Ascending aorta (tissue), 2 donors: Measurements from ENCODE around the gene TMSB15C. TPM values are rescaled to one million over a fixed set of nuclear protein-coding genes. Genes with fewer than 3 reads are reported as not detected.

ENCODE experiments used
- DNase-seq, 2 donors: peaks; one replicate each; pipeline ENCODE4 v3.0.0-alpha.2; 2019; ENCODE audit warnings: low spot score in 2 of 2
- H3K27ac ChIP-seq, 2 donors: fragments of 200-600 bp; sonication (generic); one replicate each; pipeline ENCODE4 v1.5.1; 2016 to 2017; ENCODE audit warnings: mild to moderate bottlenecking in 1 of 2
- H3K27me3 ChIP-seq: fragments of 200-600 bp; sonication (generic); one replicate; pipeline ENCODE4 v1.5.1; 2017
- H3K36me3 ChIP-seq, 2 donors: fragments of 200-600 bp; sonication (generic); one replicate each; pipeline ENCODE4 v1.5.1; 2016
- H3K4me1 ChIP-seq, 2 donors: fragments of 200-600 bp; sonication (generic); one replicate each; pipeline ENCODE4 v1.5.1; 2016 to 2017; ENCODE audit warnings: mild to moderate bottlenecking in 1 of 2
- H3K4me3 ChIP-seq, 2 donors: fragments of 200-600 bp; sonication (generic); one replicate each; pipeline ENCODE4 v1.5.1; 2016 to 2017; ENCODE audit warnings: mild to moderate bottlenecking in 1 of 2
- H3K9me3 ChIP-seq, 2 donors: fragments of 200-600 bp; sonication (generic); one replicate each; pipeline ENCODE4 v1.5.1; 2016
- CTCF ChIP-seq, 3 experiments: fragments of 200-600 bp in 2 of 3; fragments of 450-650 bp in 1 of 3; sonication (generic) in 2 of 3; IDR thresholded peaks; one replicate each; pipeline ENCODE4 v1.5.1; 2016 to 2019; ENCODE audit warnings: antibody characterized with exemption in 3 of 3, mild to moderate bottlenecking in 1 of 3, moderate library complexity in 1 of 3
- intact Hi-C: fragments of 100-400 bp; cut with DNase I; formaldehyde crosslinking; loops from one replicate; pipeline ENCODE4 v1.15.1; 2023
- total RNA-seq: library from RNA; depleted of rRNA; stranded (reverse); fragments of >200 nt; gene quantifications from one replicate; pipeline ENCODE4 v1.1.0, GENCODE V29; 2016

The TMSB15C gene
- total RNA-seq, 1 donor from 2014 or later: 0.11 TPM

- H3K27ac ChIP-seq: no peak overlapping the region
- no peaks in the 10 kb centered on the region for H3K36me3 ChIP-seq
- DNase-seq: no peak
- H3K27me3 ChIP-seq: no peaks in the 10 kb centered on the region
- intact Hi-C loops: no loop called here
- no peak for TF ChIP-seq CTCF (IDR thresholded peaks at IDR 0.05)
- no peak overlapping the region for H3K4me3 ChIP-seq
- no peaks in the 10 kb centered on the region for H3K9me3 ChIP-seq
- H3K4me1 ChIP-seq: no peaks in the 10 kb centered on the region
Observed at GRCh38 chrX:104108955-104109354, 32.9 kb upstream of the TMSB15C start.

GRCh38 chrX:104105330-104106262 is 29.6 kb upstream of the TMSB15C start:
- intact Hi-C loops: no loop called here
- no peaks in the 10 kb centered on the region for H3K9me3 ChIP-seq
- no peak for TF ChIP-seq CTCF (IDR thresholded peaks at IDR 0.05)
- no peak for DNase-seq
- H3K4me1 ChIP-seq: no peaks in the 10 kb centered on the region
- no peaks in the 10 kb centered on the region for H3K36me3 ChIP-seq
- no peaks in the 10 kb centered on the region for H3K27me3 ChIP-seq
- H3K27ac ChIP-seq: no peak overlapping the region
- H3K4me3 ChIP-seq: no peak overlapping the region

- Histone ChIP-seq H3K4me3 (no peak overlapping the region), H3K27me3 (no peaks in the 10 kb centered on the region), H3K9me3 (no peaks in the 10 kb centered on the region), H3K4me1 (no peaks in the 10 kb centered on the region), H3K36me3 (no peaks in the 10 kb centered on the region), H3K27ac (no peak overlapping the region)
- intact Hi-C loops: no loop called here
- DNase-seq: no peak
- TF ChIP-seq CTCF (IDR thresholded peaks at IDR 0.05): no peak
Observed at GRCh38 chrX:104104676-104105075, 28.6 kb upstream of the TMSB15C start.

- Histone ChIP-seq H3K9me3 (no peaks in the 10 kb centered on the region), H3K4me3 (no peak overlapping the region), H3K36me3 (no peaks in the 10 kb centered on the region), H3K27ac (no peak overlapping the region), H3K27me3 (no peaks in the 10 kb centered on the region), H3K4me1 (no peaks in the 10 kb centered on the region)
- DNase-seq: no peak
- intact Hi-C loops: loop anchor here (2.0 kb wide), 1 partner anchor 14 kb away; the partner anchor contains the start of gene ZCCHC18
- no peak for TF ChIP-seq CTCF (IDR thresholded peaks at IDR 0.05)
Observed at GRCh38 chrX:104098919-104099318, 22.9 kb upstream of the TMSB15C start.

- Histone ChIP-seq H3K4me1 (no peaks in the 10 kb centered on the region), H3K27me3 (no peaks in the 10 kb centered on the region), H3K36me3 (no peaks in the 10 kb centered on the region), H3K4me3 (no peak overlapping the region), H3K9me3 (no peaks in the 10 kb centered on the region), H3K27ac (no peak overlapping the region)
- TF ChIP-seq CTCF (IDR thresholded peaks at IDR 0.05): peak; percentile 39 to 64 (median 56)
- no peak for DNase-seq
- intact Hi-C loops: loop anchor here (2.0 kb wide), 1 partner anchor 15 kb away; the partner anchor contains the start of gene ZCCHC18
Observed at GRCh38 chrX:104098151-104098808, 22.2 kb upstream of the TMSB15C start.
